HEK293 (cell line): ENCODE measurements around the gene PDE3B.

ENCODE experiments used
- CTCF ChIA-PET: fragments of 350-600 bp; formaldehyde crosslinking; extraction: SDS; loops from one replicate; lab custom pipeline; 2021; ENCODE audit warnings: antibody characterized with exemption; lab: Yijun Ruan, JAX
- POLR2A ChIA-PET: fragments of 300-600 bp; formaldehyde crosslinking; extraction: SDS; loops from one replicate; lab custom pipeline; 2020; ENCODE audit warnings: antibody characterized with exemption, inconsistent platforms; lab: Yijun Ruan, JAX
- H3K27ac ChIP-seq: fragments of 200-500 bp; sonication (Bioruptor generic); 2 replicates; pipeline ENCODE4 v1.5.1; 2014; ENCODE audit warnings: low read depth, low read length, control low read depth, inconsistent platforms; ENCODE audit errors: extremely low read depth
- H3K36me3 ChIP-seq, 2 experiments: fragments of 200-500 bp in 1 of 2; sonication (Bioruptor generic) in 1 of 2; 1 replicate in 1 of 2; 2 replicates in 1 of 2; pipeline ENCODE4 v1.5.1; 2014 to 2017; ENCODE audit warnings: inconsistent platforms in 2 of 2, low read length in 2 of 2; ENCODE audit not compliant: control insufficient read depth in 2 of 2, insufficient read depth in 1 of 2
- H3K4me1 ChIP-seq: fragments of 200-500 bp; sonication (Bioruptor generic); 2 replicates; pipeline ENCODE4 v1.5.1; 2014; ENCODE audit warnings: mild to moderate bottlenecking, low read length, inconsistent platforms; ENCODE audit not compliant: control insufficient read depth, insufficient read depth
- H3K4me3 ChIP-seq: 2 replicates; pipeline ENCODE4 v1.5.1; 2011; ENCODE audit warnings: low read depth, mild to moderate bottlenecking, control low read depth, low read length, moderate library complexity
- H3K9me3 ChIP-seq: fragments of 200-500 bp; sonication (Bioruptor generic); 2 replicates; pipeline ENCODE4 v1.5.1; 2014; ENCODE audit warnings: low read depth, low read length, inconsistent platforms; ENCODE audit not compliant: control insufficient read depth, insufficient read depth
- BCL11A ChIP-seq: fragments of 450-650 bp; formaldehyde crosslinking; IDR thresholded peaks from 2 replicates; pipeline ENCODE4 v1.5.1; 2016; ENCODE audit warnings: low read depth, missing biosample characterization, missing genetic modification characterization
- IKZF3 ChIP-seq: fragments of 450-650 bp; IDR thresholded peaks from 2 replicates; pipeline ENCODE4 v1.5.0; 2018; ENCODE audit warnings: missing biosample characterization, mild to moderate bottlenecking, missing genetic modification characterization, moderate library complexity
- INSM2 ChIP-seq: fragments of 450-650 bp; formaldehyde crosslinking; IDR thresholded peaks from 2 replicates; pipeline ENCODE4 v1.5.1; 2016; ENCODE audit warnings: missing biosample characterization, missing genetic modification characterization
- KLF10 ChIP-seq: fragments of 450-650 bp; IDR thresholded peaks from 2 replicates; pipeline ENCODE4 v1.5.1; 2018; ENCODE audit warnings: missing biosample characterization, mild to moderate bottlenecking, missing genetic modification characterization
- KLF9 ChIP-seq: fragments of 450-650 bp; formaldehyde crosslinking; IDR thresholded peaks from 2 replicates; pipeline ENCODE4 v1.5.1; 2016; ENCODE audit warnings: missing biosample characterization, missing genetic modification characterization, low read depth
- MEIS1 ChIP-seq: sonication (generic); formaldehyde crosslinking; IDR thresholded peaks from 2 replicates; pipeline ENCODE4 v1.8.1; 2022; ENCODE audit warnings: missing genetic modification reagents, mild to moderate bottlenecking, borderline replicate concordance
- SALL2 ChIP-seq: fragments of 450-650 bp; formaldehyde crosslinking; IDR thresholded peaks from 2 replicates; pipeline ENCODE4 v1.5.0; 2017; ENCODE audit warnings: missing biosample characterization, mild to moderate bottlenecking, missing genetic modification characterization, borderline replicate concordance
- TRIM28 ChIP-seq: IDR thresholded peaks from 2 replicates; pipeline ENCODE4 v1.6.1; 2011; ENCODE audit warnings: low read length, control low read depth, borderline replicate concordance
- ZBTB17 ChIP-seq: fragments of 450-650 bp; formaldehyde crosslinking; IDR thresholded peaks from 2 replicates; pipeline ENCODE4 v1.5.1; 2016; ENCODE audit warnings: missing biosample characterization, missing genetic modification characterization
- ZFP37 ChIP-seq: fragments of 450-650 bp; formaldehyde crosslinking; IDR thresholded peaks from 2 replicates; pipeline ENCODE4 v1.5.1; 2016; ENCODE audit warnings: missing biosample characterization, missing genetic modification characterization
- ZNF140 ChIP-seq: fragments of 450-650 bp; formaldehyde crosslinking; IDR thresholded peaks from 2 replicates; pipeline ENCODE4 v1.5.1; 2016; ENCODE audit warnings: missing biosample characterization, missing genetic modification characterization
- ZNF16 ChIP-seq: fragments of 450-650 bp; formaldehyde crosslinking; IDR thresholded peaks from 2 replicates; pipeline ENCODE4 v1.5.1; 2016; ENCODE audit warnings: low read depth, missing biosample characterization, missing genetic modification characterization
- ZNF175 ChIP-seq: fragments of 450-650 bp; formaldehyde crosslinking; IDR thresholded peaks from 2 replicates; pipeline ENCODE4 v1.5.1; 2016; ENCODE audit warnings: missing biosample characterization, missing genetic modification characterization
- ZNF184 ChIP-seq: fragments of 450-650 bp; IDR thresholded peaks from 2 replicates; pipeline ENCODE4 v1.5.1; 2018; ENCODE audit warnings: missing biosample characterization, mild to moderate bottlenecking, missing genetic modification characterization
- ZNF239 ChIP-seq: fragments of 450-650 bp; formaldehyde crosslinking; IDR thresholded peaks from 2 replicates; pipeline ENCODE4 v1.5.1; 2016; ENCODE audit warnings: missing biosample characterization, missing genetic modification characterization
- ZNF311 ChIP-seq: fragments of 450-650 bp; formaldehyde crosslinking; IDR thresholded peaks from 2 replicates; pipeline ENCODE4 v1.5.1; 2017; ENCODE audit warnings: missing biosample characterization, missing genetic modification characterization, borderline replicate concordance
- ZNF335 ChIP-seq: fragments of 450-650 bp; formaldehyde crosslinking; conservative IDR thresholded peaks from 2 replicates; pipeline ENCODE4 v1.5.1; 2016; ENCODE audit warnings: missing biosample characterization, missing genetic modification characterization
- ZNF558 ChIP-seq: fragments of 450-650 bp; formaldehyde crosslinking; IDR thresholded peaks from 2 replicates; pipeline ENCODE4 v1.5.1; 2016; ENCODE audit warnings: missing biosample characterization, missing genetic modification characterization
- ZNF658 ChIP-seq: fragments of 450-650 bp; formaldehyde crosslinking; IDR thresholded peaks from 2 replicates; pipeline ENCODE4; 2016; ENCODE audit warnings: missing biosample characterization, missing genetic modification characterization
- ZNF76 ChIP-seq: fragments of 450-650 bp; formaldehyde crosslinking; IDR thresholded peaks from 2 replicates; pipeline ENCODE4; 2016; ENCODE audit warnings: low read depth, missing biosample characterization, missing genetic modification characterization, borderline replicate concordance
- ZSCAN18 ChIP-seq: fragments of 450-650 bp; formaldehyde crosslinking; IDR thresholded peaks from 2 replicates; pipeline ENCODE4 v1.5.1; 2016; ENCODE audit warnings: missing biosample characterization, missing genetic modification characterization
- TF ChIP-seq, protein P1 (sequence below): fragments of 450-650 bp; formaldehyde crosslinking; IDR thresholded peaks from 2 replicates; pipeline ENCODE4 v1.5.1; 2016; ENCODE audit warnings: missing biosample characterization, missing genetic modification characterization, low read depth

Gene PDE3B

DNA sequence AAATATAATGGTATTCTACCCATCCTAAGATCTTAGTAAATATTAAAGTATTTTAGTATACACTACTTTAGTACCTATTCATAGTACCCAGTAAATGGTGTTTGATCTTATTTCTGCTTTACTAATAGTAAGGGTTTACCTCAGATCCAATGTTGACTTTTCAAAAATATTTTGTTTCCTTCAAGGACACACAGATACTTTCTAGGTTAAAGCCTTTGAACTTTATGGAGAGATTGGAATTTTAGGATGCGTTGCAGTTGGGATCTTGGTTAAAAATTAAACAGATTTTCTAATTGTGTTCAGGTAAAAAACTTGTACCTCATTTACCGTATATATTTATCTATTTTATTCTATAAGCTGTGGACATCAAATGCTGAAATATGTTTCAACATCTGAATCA, 175.2 kb downstream of the PDE3B start:
- CTCF ChIA-PET = interaction anchor here (0.9 kb wide), 1 partner anchor 89 kb away, joined by 3 read pairs; no protein-coding TSS in a partner anchor
- Histone ChIP-seq H3K4me1 (no peaks in the 10 kb centered on the region), H3K4me3 (no peak overlapping the region), H3K27ac (no peak overlapping the region), H3K36me3 (peaks cover 0 to 6% of the 10 kb centered on the region in 2 experiments; a peak in 1 of 3 replicates), H3K9me3 (no peaks in the 10 kb centered on the region)
- POLR2A ChIA-PET = no interaction called here
- TF ChIP-seq ZNF184 (tag by site-specific recombination) (no peak), INSM2 (tag by site-specific recombination) (no peak), ZNF239 (tag by site-specific recombination) (no peak), ZNF16 (no peak)
- TF ChIP-seq, protein P1, sequence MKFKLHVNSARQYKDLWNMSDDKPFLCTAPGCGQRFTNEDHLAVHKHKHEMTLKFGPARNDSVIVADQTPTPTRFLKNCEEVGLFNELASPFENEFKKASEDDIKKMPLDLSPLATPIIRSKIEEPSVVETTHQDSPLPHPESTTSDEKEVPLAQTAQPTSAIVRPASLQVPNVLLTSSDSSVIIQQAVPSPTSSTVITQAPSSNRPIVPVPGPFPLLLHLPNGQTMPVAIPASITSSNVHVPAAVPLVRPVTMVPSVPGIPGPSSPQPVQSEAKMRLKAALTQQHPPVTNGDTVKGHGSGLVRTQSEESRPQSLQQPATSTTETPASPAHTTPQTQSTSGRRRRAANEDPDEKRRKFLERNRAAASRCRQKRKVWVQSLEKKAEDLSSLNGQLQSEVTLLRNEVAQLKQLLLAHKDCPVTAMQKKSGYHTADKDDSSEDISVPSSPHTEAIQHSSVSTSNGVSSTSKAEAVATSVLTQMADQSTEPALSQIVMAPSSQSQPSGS (tag by site-specific recombination) = no peak

DNA sequence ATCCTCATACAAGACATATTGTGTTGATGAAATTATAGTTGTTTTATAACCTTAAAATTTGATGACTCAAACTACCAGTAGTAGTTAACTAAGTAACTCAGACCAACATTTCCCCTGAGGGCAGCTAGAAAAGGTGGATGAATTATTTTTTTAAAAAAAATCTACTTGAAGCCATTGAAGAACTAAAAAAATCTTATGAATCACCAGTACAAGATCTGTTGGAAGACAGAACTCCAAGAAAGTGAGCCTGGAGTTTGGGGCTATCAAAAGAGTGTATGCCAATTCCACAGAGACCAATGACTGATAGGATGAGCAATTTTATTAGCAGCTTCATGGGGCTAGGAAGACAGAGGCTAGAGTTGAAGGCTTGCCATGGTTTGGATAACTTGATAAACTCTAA, 176.0 kb downstream of the PDE3B start:
- Histone ChIP-seq H3K4me3 (no peak overlapping the region), H3K9me3 (no peaks in the 10 kb centered on the region), H3K27ac (no peak overlapping the region), H3K4me1 (no peaks in the 10 kb centered on the region), H3K36me3 (peaks cover 0 to 6% of the 10 kb centered on the region in 2 experiments; a peak in 1 of 3 replicates)
- POLR2A ChIA-PET = no interaction called here
- TF ChIP-seq ZNF140 (tag by site-specific recombination) (no peak), ZNF76 (tag by site-specific recombination) (no peak), ZNF311 (tag by site-specific recombination) (no peak), ZNF558 (no peak), ZNF239 (tag by site-specific recombination) (no peak), ZBTB17 (tag by site-specific recombination) (no peak), ZNF335 (tag by site-specific recombination) (no peak), SALL2 (no peak), KLF9 (no peak), ZFP37 (tag by site-specific recombination) (no peak), ZSCAN18 (tag by site-specific recombination) (no peak), ZNF658 (no peak), BCL11A (tag by site-specific recombination) (no peak), IKZF3 (tag by site-specific recombination) (no peak), ZNF175 (tag by site-specific recombination) (no peak), MEIS1 (CRISPR knock-in tag) (no peak), KLF10 (no peak), TRIM28 (no peak)
- CTCF ChIA-PET = no interaction called here
